Activated CD4-positive, alpha-beta T cell treated with anti-CD3 and anti-CD28 coated beads, Interleukin-2, Interleukin-6, amounts not matched to agents 100 ng/mL and 50 ng/mL, durations not matched to agents 16 hours and 8 hours (primary cell): ENCODE results near the gene CDH22.

Source experiments
- DNase-seq: peaks from one replicate; pipeline ENCODE4 v3.0.0-alpha.2; 2020

CDH22 gene, protein sequence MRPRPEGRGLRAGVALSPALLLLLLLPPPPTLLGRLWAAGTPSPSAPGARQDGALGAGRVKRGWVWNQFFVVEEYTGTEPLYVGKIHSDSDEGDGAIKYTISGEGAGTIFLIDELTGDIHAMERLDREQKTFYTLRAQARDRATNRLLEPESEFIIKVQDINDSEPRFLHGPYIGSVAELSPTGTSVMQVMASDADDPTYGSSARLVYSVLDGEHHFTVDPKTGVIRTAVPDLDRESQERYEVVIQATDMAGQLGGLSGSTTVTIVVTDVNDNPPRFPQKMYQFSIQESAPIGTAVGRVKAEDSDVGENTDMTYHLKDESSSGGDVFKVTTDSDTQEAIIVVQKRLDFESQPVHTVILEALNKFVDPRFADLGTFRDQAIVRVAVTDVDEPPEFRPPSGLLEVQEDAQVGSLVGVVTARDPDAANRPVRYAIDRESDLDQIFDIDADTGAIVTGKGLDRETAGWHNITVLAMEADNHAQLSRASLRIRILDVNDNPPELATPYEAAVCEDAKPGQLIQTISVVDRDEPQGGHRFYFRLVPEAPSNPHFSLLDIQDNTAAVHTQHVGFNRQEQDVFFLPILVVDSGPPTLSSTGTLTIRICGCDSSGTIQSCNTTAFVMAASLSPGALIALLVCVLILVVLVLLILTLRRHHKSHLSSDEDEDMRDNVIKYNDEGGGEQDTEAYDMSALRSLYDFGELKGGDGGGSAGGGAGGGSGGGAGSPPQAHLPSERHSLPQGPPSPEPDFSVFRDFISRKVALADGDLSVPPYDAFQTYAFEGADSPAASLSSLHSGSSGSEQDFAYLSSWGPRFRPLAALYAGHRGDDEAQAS

GRCh38 chr20:46308258-46309157 is at the start of gene CDH22:
Gene CDH22 (minus strand): TSS chr20:46308498. CDS start chr20:46251294, 57,204 bp downstream.
- peak; percentile 32 for DNase-seq

- DNase-seq: no peak
Observed at GRCh38 chr20:46357030-46357514, 48.8 kb upstream of the CDH22 start.

DNA sequence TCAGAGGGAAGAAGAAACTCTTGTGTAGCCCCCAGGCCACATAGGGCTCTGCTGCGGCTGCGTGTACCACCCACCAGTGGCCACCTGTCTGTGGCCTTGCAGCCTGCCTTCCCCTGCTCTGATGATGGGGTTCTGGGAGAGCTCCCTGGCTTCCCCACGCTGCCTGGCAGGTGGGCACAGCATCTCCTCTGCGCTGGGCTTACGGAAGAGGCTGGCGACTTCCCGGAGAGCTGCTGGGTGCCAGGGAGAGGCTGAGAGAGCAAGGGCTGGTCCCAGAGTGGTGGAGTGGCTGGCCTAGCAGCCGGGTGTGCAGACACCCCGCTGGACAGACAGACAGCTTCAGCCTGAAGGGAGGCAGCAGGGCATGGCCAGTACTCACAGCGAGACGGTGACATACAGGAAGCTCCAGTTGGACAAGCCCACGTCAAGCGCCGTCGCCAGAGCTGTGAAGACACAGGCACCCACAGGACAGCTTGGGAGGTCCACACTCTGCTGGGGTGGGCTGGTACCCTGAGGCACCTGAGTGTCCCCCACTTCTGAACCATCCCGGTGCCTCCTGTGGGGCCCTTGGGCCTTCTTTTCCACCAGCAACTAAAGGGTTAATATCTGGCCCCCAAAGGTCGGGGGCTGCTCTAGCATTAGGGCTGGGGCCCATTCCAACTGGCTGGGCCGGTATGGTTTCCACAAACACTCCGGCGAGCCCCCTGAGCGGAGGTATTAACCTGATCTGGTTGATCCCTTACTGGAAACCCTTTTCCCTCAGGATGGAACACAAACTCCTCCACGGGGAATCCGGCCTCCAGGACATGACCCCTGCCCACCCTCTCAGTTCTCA is 48.1 kb upstream of the CDH22 start:
- DNase-seq: no peak

- DNase-seq: no peak
Observed at GRCh38 chr20:46355778-46356177, 47.5 kb upstream of the CDH22 start.

DNA sequence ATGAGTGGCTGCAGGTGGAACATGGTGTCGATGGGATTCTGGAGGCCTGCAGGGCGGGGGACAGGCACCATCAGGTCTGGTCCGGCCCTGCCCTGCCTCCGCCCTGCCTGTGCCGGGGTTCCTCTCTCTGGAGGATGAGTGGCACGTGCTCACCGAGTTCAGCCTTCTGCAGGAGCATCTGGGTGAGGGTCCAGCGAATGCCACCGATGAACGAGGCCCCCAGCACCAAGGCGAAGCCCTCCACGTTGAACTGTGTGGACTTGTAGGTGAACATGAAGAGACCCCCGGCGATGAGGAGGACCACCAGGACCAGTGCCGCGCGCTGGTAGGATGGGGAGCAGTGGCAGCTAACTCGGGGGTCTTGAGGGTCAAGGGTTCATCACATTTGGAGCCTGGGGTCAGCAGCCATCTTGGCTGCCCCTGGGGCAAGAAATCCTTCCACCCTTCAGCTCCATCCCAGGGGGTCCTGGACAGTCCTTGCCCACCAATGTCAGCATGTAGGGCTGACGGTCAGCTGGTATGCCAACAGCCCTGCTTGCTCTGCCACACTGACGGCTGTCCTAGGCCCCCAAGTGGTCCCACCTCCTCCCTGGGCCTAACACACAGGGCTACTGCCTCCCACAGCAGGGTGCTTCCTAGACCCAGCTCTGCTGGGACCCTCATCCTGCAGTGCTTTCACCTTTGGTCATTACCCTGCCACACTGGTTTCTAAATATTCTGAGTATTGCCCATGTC is 46.8 kb upstream of the CDH22 start:
- no peak for DNase-seq

- no peak for DNase-seq
Observed at GRCh38 chr20:46354207-46354555, 45.9 kb upstream of the CDH22 start.

GRCh38 chr20:46353500-46354206 is 45.4 kb upstream of the CDH22 start:
- no peak for DNase-seq

GRCh38 chr20:46352370-46352938 is 44.2 kb upstream of the CDH22 start:
- no peak for DNase-seq

DNA sequence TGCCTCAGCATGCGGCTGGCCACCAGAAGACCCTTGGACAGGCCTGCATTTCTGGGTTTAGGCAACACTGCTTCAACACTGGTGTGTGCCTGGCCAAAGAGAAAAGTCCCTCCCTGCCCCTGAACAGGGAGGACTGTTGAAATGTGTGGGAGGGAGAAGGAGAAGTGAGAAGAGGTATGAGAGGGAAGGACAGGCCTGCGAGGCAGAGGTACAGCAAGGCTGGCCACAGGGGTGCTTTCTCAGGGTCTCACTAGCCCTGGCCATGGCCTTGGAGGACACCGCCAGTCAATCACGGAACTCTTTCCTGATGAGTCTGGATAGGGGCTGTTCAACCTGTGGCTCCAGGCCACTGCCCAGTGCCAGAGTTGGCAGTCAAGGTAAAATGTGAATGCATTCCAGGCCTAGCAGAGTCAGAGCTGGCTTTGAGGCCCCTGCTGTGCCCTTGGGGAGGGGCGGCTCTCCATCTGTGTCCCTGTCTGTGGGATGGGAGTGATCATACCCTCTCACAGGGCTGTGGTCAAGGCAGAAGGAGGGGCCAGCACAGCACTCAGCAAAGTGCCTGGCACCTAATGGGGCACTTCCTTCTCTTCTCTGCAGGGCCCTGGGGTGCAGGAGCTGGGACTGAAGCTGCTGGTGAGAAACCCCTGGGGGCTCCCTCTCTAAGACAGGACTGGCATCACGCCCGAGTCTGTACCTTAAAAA is 43.2 kb upstream of the CDH22 start:
- no peak for DNase-seq

DNA sequence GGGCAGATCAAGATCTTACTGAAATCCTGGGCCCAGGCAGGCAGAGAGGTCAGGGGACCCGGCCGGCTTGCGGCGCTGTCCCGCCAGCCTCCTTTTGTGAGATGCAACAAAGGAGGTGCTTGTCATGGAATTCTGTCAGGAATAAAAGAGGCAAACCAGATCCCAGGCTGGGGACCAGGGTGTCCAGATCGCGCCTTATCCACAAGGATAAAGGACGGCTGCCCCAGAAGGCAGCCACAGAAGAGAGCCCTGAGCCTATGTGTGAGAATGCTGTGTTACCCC is 42.6 kb upstream of the CDH22 start:
- no peak for DNase-seq

- peak; percentile 54 for DNase-seq
Observed at GRCh38 chr20:46350201-46350985, 42.1 kb upstream of the CDH22 start.

DNA sequence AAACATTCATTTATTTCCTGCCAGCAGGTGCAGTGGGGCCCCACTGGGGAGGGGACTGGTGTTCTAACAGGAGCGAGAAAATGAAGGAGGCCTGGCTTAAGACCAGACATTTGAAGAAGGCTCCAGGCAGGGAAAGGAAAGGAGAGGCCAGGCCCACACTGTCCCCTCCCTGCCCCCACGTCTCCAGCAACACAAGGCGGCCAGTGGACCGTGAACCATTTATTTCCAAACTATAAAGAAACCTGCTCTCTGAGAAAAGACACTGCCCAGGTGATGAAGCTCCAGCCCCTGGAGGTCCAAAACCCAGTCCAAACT is 41.4 kb upstream of the CDH22 start:
- DNase-seq: no peak

DNA sequence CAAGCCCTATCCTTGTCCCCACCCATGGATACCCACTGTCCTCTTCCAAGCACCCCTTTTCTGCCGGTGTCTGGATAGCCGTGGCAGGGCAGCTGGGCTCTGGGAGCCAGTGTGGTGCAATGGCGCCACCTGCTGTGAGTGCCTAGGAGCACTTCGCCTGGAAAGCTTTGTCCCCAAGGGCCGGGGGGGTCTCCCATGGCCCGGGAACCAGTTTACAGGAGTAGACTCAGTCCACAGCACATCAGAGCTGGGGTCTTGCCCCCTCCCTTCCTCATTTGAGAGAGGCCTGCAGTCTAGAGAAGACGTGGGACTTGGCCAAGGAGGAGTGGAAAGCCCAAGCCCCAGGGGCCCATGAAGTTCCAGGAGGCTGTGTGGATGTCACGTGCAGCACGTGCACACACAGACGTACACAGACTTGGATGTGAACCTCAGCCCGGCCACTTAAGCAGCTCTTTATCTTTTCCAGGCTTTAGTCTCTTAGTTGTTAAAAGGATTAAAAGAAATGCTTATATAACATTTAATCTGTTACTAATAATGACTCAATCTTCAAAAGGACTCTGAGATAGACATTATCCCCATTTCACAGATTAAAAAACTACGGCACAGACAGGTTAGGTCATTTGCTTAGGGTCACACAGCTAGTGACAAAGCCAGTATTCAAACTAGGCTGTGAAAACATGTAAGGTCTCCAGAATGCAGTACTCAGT is 40.9 kb upstream of the CDH22 start:
- DNase-seq: peak; percentile 53

DNA sequence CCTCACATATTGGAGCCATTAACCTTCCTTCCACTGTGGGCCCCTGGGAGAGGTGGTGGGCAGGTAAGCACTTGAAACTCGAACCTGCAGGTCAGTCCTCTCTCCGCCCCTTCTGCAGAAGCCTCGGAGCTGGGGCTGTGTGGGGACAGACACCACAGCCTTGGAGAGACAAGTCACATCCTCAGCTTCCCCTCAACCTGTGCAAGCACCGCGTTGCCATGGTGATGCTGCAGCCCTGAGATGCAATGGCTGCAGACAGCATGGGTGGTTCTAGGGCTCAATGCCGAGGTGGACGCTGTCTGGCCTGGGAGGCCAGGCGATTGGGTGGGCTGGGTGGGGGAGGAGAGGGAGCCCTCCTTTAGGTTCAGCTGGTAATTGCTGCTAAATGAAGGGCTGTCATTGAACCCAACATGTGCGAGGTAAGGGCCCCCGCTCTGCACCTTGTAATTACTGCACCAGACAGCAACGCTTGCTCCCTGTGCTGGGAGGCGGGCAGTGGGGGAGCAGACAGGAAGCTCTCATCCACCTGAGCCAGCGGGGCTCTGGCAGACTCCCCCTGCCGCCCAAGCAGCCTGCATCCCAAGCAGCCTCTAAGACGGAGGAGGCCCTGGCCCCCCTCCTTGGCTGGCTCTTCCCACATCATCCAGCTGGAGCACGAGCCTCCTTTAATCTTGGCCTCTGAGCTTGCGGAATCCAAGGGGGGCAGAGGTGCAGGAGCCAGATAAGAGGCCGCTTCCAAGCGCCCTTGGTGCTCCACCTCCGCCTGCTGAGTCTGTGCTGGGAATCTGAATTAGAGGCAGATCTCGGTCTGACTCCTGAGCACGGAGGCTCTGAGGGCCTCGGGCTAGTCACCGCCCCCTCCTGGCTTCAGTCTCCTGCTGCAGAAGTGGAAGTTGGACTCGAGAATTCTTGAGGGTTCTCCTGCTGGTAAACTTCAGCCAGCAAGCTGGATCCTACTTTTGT is 39.8 kb upstream of the CDH22 start:
- no peak for DNase-seq

DNA sequence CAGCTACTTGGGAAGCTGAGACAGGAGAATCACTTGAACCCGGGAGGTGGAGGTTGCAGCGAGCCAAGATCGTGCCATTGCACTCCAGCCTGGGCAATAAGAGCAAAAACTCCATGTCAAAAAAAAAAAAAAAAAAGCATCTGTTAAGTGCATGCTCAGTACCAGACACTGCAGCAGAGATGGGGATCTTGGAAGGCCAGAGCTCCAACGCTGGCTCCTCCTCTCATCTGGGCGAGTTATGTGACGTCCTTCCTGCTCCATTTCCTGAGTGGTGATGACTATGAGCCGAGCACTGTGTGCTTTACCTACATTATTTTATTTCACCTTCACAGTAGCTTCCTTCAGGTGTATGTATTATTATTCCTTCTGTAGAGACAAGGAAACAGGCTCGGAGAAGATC is 38.5 kb upstream of the CDH22 start:
- DNase-seq: no peak

GRCh38 chr20:46344488-46345162 is 36.3 kb upstream of the CDH22 start:
- DNase-seq: no peak

GRCh38 chr20:46343975-46344357 is 35.7 kb upstream of the CDH22 start:
- no peak for DNase-seq
